ENCODE data around the gene RTN4.

Gene RTN4

DNA sequence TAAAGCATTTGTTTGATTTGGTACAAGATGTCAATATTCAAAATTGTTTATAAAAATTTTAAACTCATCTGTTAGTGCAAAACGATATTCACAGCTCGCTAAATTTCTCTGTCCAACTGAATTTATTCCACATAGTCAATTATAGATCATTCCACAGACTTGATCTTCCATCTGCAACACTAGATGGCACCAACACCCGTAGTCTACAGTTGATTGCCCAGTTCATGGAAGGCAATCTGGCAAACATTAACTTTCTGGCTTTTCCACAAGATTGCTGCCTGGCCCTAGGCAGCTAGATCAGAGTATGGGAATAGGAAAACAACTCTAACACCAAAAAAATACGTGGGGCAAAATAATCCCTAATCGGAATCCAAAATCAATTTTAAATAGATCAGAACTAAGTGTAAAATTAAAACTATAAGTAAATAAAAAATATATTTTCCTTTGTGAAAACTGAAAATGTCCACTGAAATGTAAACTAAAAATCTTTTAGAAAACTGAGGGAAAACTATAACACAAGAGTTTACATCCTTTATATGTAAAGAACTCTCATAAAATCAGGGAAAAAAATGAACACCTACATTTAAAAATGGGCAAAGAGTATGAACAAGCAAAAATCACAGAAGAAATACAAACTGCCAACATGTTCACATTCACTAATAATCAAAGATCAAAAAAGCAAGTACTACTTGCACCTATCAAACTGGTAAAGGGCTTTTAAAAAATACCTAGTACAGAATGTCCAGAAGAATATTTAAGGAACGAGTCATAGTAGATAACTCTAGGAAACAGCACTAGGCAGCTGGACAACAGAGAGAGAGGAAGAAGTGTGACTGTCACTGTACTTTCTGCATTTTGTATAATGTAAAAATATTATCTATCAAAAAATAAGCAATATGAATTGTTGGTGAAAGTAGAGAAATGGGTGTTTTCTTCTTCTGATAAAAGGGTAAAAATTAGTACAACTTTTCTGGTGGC lies 35.0 kb downstream of the RTN4 start:
- no peak for FAIRE-seq

DNA sequence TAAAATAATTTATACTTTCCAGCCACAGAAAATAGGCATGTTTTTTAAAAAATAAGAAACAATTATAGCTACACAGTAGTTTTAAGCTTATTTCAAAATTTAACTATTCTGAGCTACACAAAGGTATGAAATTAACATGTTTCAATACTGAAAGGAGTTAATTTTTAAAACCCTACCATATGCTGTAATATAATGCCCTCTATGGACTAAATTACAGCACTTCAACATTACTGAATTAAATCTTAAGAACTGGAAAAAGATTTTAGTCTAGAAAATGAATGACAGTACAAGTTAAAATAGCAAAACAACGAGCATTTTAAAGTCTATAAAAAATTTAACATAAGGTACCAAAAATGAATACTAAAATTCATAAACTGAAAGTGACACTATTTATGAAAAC lies 36.3 kb downstream of the RTN4 start:
- FAIRE-seq = no peak
- TF ChIP-seq, protein P1, sequence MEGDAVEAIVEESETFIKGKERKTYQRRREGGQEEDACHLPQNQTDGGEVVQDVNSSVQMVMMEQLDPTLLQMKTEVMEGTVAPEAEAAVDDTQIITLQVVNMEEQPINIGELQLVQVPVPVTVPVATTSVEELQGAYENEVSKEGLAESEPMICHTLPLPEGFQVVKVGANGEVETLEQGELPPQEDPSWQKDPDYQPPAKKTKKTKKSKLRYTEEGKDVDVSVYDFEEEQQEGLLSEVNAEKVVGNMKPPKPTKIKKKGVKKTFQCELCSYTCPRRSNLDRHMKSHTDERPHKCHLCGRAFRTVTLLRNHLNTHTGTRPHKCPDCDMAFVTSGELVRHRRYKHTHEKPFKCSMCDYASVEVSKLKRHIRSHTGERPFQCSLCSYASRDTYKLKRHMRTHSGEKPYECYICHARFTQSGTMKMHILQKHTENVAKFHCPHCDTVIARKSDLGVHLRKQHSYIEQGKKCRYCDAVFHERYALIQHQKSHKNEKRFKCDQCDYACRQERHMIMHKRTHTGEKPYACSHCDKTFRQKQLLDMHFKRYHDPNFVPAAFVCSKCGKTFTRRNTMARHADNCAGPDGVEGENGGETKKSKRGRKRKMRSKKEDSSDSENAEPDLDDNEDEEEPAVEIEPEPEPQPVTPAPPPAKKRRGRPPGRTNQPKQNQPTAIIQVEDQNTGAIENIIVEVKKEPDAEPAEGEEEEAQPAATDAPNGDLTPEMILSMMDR (IDR thresholded peaks at IDR 0.05; ENCODE audit: insufficient read depth, missing control alignments) = peak; percentile 54
- no peak for DNase-seq (ENCODE audit: insufficient read length, low spot score)

More for the DNA sequence above, 35.0 kb downstream of the RTN4 start:
- TF ChIP-seq, protein P1 (IDR thresholded peaks at IDR 0.05; ENCODE audit: insufficient read depth, missing control alignments) = peak; percentile 90
- no peak for DNase-seq (ENCODE audit: insufficient read length, low spot score)

DNA sequence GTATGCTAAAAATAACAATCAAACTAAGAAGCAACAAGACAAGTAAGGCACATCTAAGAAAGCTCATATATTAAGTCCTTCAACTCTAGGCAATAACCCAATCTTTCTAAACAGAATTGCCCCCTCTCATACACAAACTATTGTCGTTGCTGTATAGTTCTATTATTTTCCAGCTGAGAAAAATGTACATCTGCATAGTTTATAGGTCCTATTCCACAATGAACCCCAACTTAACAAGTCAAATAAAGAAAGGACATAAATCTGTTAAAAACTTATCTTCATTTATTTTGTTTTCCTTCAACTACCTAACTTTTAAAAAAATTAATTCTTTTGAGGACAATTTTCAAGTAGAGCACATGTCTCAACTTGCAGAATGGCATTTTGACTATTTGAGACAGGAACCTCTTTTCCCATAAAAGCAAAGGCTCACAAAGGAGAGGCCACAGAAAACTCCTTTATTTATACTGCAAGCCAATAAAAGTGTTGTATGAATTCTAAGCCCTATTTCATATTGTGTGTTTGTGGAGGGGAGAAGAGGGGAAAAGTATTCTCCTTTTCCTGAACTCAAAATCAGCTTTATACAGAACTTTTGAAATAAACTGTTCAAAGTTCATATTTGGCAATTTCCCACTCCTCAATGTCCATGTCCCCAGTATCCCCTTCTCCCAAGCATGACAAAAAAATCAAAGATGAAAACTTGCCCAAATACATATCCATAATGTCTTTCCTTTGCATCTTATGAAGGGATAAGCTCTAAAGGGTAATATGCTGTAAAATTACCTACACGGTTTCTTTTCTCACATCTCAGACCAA lies 37.4 kb downstream of the RTN4 start:
- TF ChIP-seq, protein P1 (IDR thresholded peaks at IDR 0.05; ENCODE audit: insufficient read depth, missing control alignments) = no peak
- FAIRE-seq = no peak
- no peak for DNase-seq (ENCODE audit: insufficient read length, low spot score)

DNA sequence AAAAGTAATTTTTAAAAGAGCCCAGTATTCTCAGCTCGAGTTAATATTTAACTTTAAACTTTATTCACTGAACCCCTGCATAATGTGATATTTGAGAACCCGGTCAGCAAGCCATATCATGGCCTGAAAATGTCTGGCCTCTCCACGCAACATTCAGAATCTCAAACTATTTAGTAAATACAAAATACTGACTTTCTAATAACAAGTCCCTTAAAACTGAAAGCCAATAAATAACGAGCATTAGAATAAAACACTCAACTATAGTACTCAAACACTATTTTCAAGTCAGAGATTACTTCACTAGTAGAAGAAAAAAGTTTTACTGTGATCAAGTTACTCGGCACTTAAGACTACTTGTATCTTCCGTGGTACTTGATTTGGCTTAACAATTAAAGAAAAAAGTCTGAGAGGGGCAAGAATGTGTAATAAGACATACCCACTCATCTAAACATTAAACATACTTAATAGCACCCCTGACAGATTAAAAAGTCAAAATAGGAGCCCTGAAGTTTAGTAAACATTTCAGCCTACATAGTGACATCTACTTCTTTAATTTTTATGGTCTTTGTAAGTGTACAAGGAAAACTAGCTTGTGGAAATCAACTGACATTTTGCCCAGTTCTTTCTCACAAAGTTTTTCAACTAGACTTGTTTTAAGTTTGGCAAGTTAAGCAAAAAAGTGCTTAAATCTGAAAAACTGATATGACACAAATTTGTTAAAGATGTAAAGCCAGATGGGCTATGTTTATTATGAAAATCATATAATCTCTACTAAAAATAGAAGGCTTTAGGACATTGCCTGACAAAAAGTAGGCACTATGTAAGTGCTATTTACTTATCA lies 38.2 kb downstream of the RTN4 start:
- FAIRE-seq (no peak), DNase-seq (ENCODE audit: insufficient read length, low spot score) (no peak)
- TF ChIP-seq, protein P1 (IDR thresholded peaks at IDR 0.05; ENCODE audit: insufficient read depth, missing control alignments) = no peak

DNA sequence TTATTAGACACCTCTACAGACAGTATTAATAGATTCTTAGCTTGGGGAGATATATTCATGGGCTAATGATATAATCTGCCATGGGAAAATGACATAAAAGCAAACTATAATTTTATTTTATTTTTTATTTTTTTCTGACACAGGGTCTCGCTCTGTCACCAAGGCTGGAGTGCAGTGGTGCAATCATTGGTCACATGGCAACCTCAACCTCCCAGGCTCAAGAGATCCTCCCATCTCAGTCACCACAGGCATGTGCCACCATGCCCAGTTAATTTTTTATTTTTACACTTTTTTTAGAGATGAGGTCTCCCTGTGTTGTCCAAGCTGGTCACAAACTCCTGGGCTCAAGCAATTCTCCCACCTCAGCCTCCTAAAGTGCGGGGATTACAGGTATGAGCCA lies 39.3 kb downstream of the RTN4 start:
- FAIRE-seq = no peak
- no peak for DNase-seq (ENCODE audit: insufficient read length, low spot score)

DNA sequence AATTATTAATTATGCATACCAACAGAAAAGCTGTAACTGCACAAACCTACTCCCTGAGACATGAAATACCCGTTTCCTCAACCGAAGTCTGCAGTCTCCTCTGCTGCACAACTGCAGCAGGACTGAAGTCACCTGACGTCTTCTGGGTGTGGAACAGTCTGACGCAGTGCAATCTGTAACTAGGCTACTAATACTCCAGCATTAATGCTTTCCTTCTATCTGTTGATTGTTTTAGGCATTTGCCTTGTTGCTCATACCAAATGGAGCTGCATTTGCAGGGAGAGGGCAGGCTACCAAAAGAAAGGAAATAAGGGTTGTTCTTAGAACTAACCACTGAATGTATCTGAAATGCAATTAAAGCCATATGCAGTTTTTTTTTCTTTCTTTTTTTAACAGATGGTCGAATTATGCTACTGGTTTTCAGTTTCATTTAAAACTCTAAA lies 40.1 kb downstream of the RTN4 start:
- DNase-seq (ENCODE audit: insufficient read length, low spot score) = no peak
- TF ChIP-seq, protein P1 (IDR thresholded peaks at IDR 0.05; ENCODE audit: insufficient read depth, missing control alignments) = no peak
- FAIRE-seq = peak; percentile 93

More for the DNA sequence above, 39.3 kb downstream of the RTN4 start:
- TF ChIP-seq, protein P1 (IDR thresholded peaks at IDR 0.05; ENCODE audit: insufficient read depth, missing control alignments) = no peak

Data from D721Med (cell line).